A549 (cell line): ENCODE measurements around the gene ALPK3. TPM values are rescaled to one million over a fixed set of nuclear protein-coding genes. Genes with fewer than 3 reads are reported as not detected.

ENCODE experiments used
- ATAC-seq, 2 experiments: fragments of 200-7000 bp in 1 of 2; fragments of >200 bp in 1 of 2; cut with Nextera tagmentation in 1 of 2; cut with Tn5 transposase in 1 of 2; 3 replicates each; pipeline versions ENCODE4 v1.8.0 to v1.9.1; 2018 to 2020; ENCODE audit warnings: mild to moderate bottlenecking in 1 of 2, moderate library complexity in 1 of 2
- CTCF ChIA-PET: fragments of 300-600 bp; sonication (Branson Sonifier 250); formaldehyde crosslinking; extraction: SDS; loops from one replicate; lab custom pipeline; 2021; ENCODE audit warnings: antibody characterized with exemption, inconsistent platforms; lab: Yijun Ruan, JAX
- POLR2A ChIA-PET: fragments of 350-600 bp; formaldehyde crosslinking; extraction: SDS; loops from one replicate; lab custom pipeline; 2021; ENCODE audit warnings: antibody characterized with exemption, inconsistent platforms; lab: Yijun Ruan, JAX
- DNase-seq, 2 experiments: peaks; one replicate each; pipeline versions ENCODE4 v3.0.0 to v3.0.0-alpha.2; 2011 to 2016; ENCODE audit warnings: low read depth in 1 of 2, low spot score in 1 of 2
- FAIRE-seq: peaks from 2 replicates; lab custom pipeline; 2011; peaks lifted over from hg19 to GRCh38; lab: Jason Lieb, UNC
- H3K27ac ChIP-seq, 2 experiments: fragments of >200 bp; sonication (Bioruptor Twin); formaldehyde crosslinking; 3 replicates each; pipeline ENCODE4 v1.5.1; 2016 to 2017
- H3K4me1 ChIP-seq: fragments of >200 bp; sonication (Bioruptor Twin); formaldehyde crosslinking; 3 replicates; pipeline ENCODE4 v1.6.1; 2016
- H3K4me2 ChIP-seq: fragments of >200 bp; sonication (Bioruptor Twin); formaldehyde crosslinking; 3 replicates; pipeline ENCODE4 v1.6.1; 2016
- H3K4me3 ChIP-seq: fragments of >200 bp; sonication (Bioruptor Twin); formaldehyde crosslinking; 3 replicates; pipeline ENCODE4 v1.5.1; 2016
- H3K9me3 ChIP-seq: fragments of >200 bp; sonication (Bioruptor Twin); formaldehyde crosslinking; 3 replicates; pipeline ENCODE4 v1.6.1; 2016
- BHLHE40 ChIP-seq: IDR thresholded peaks from 2 replicates; pipeline ENCODE4 v1.6.1; 2012; ENCODE audit warnings: low read depth, low read length, inconsistent platforms
- CBX2 ChIP-seq: fragments of 200-600 bp; sonication (generic); IDR thresholded peaks from 2 replicates; pipeline ENCODE4 v1.6.1; 2016; ENCODE audit warnings: low read depth, mild to moderate bottlenecking, borderline replicate concordance
- CEBPB ChIP-seq, 2 experiments: fragments of >200 bp in 1 of 2; sonication (Bioruptor Twin) in 1 of 2; formaldehyde crosslinking in 1 of 2; IDR thresholded peaks; 2 replicates each; pipeline ENCODE4 v1.6.1; 2012 to 2016
- EHF ChIP-seq: fragments of 250-450 bp; sonication (Bioruptor Pico); IDR thresholded peaks from 2 replicates; pipeline ENCODE4 v1.5.0; 2020; ENCODE audit warnings: mild to moderate bottlenecking
- EP300 ChIP-seq, 2 experiments: fragments of >200 bp; sonication (Bioruptor Twin); formaldehyde crosslinking; IDR thresholded peaks; 2 replicates in 1 of 2; 3 replicates in 1 of 2; pipeline ENCODE4 v1.6.1; 2016 to 2017
- FOSL2 ChIP-seq, 2 experiments: fragments of 450-650 bp in 1 of 2; fragments of >200 bp in 1 of 2; sonication (Bioruptor Twin) in 1 of 2; formaldehyde crosslinking; IDR thresholded peaks; 2 replicates each; pipeline versions ENCODE4 v1.5.0 to v1.6.1; 2016 to 2020; ENCODE audit warnings: mild to moderate bottlenecking in 1 of 2, moderate library complexity in 1 of 2
- GATA3 ChIP-seq: IDR thresholded peaks from 2 replicates; pipeline ENCODE4 v1.6.1; 2012; ENCODE audit warnings: borderline replicate concordance
- HDAC2 ChIP-seq: fragments of 200-600 bp; sonication (generic); IDR thresholded peaks from 2 replicates; pipeline ENCODE4 v1.6.1; 2016
- HOXB5 ChIP-seq: fragments of 250-450 bp; sonication (Bioruptor Pico); IDR thresholded peaks from 2 replicates; pipeline ENCODE4 v1.5.0; 2020; ENCODE audit warnings: mild to moderate bottlenecking, moderate library complexity
- JUN ChIP-seq, 2 experiments: fragments of >200 bp; sonication (Bioruptor Twin); formaldehyde crosslinking; IDR thresholded peaks; 2 replicates in 1 of 2; 3 replicates in 1 of 2; pipeline ENCODE4 v1.6.1; 2016 to 2017
- JUNB ChIP-seq: fragments of >200 bp; sonication (Bioruptor Twin); formaldehyde crosslinking; IDR thresholded peaks from 2 replicates; pipeline ENCODE4 v1.6.1; 2016
- KDM1A ChIP-seq: fragments of 200-600 bp; sonication (generic); IDR thresholded peaks from 2 replicates; pipeline ENCODE4 v1.6.1; 2016; ENCODE audit warnings: low read depth, mild to moderate bottlenecking
- KDM5A ChIP-seq: fragments of 200-600 bp; sonication (generic); IDR thresholded peaks from 2 replicates; pipeline ENCODE4 v1.6.1; 2016; ENCODE audit warnings: antibody characterized with exemption, mild to moderate bottlenecking
- MAZ ChIP-seq: fragments of 150-350 bp; IDR thresholded peaks from 2 replicates; pipeline ENCODE4 v1.6.1; 2014; ENCODE audit warnings: antibody characterized with exemption, low read depth, low read length, borderline replicate concordance
- NPAS2 ChIP-seq: fragments of 250-450 bp; sonication (Bioruptor Pico); IDR thresholded peaks from 2 replicates; pipeline ENCODE4 v1.8.0; 2022; ENCODE audit warnings: mild to moderate bottlenecking, moderate library complexity, borderline replicate concordance
- PBX3 ChIP-seq: IDR thresholded peaks from 2 replicates; pipeline ENCODE4 v1.6.1; 2012
- POLR2A ChIP-seq: IDR thresholded peaks from 2 replicates; pipeline ENCODE4 v1.6.1; 2012; ENCODE audit warnings: mild to moderate bottlenecking, low read length
- RCOR1 ChIP-seq: fragments of 150-350 bp; IDR thresholded peaks from 2 replicates; pipeline ENCODE4 v1.6.1; 2014; ENCODE audit warnings: antibody characterized with exemption, low read length, low read depth
- RFX5 ChIP-seq: fragments of 450-650 bp; IDR thresholded peaks from 2 replicates; pipeline ENCODE4 v1.7.1; 2014; ENCODE audit warnings: antibody characterized with exemption, mild to moderate bottlenecking, moderate library complexity
- SMC3 ChIP-seq: fragments of >200 bp; sonication (Bioruptor Twin); formaldehyde crosslinking; IDR thresholded peaks from 3 replicates; pipeline ENCODE4 v1.6.1; 2018; ENCODE audit warnings: inconsistent platforms
- SREBF2 ChIP-seq: fragments of 450-650 bp; IDR thresholded peaks from 2 replicates; pipeline ENCODE4 v1.6.1; 2014; ENCODE audit warnings: mild to moderate bottlenecking, moderate library complexity
- TFCP2L1 ChIP-seq: fragments of 250-450 bp; sonication (Bioruptor Pico); IDR thresholded peaks from 2 replicates; pipeline ENCODE4 v1.5.0; 2021; ENCODE audit warnings: mild to moderate bottlenecking
- USF2 ChIP-seq: fragments of 450-650 bp; IDR thresholded peaks from 2 replicates; pipeline ENCODE4 v1.6.1; 2014; ENCODE audit warnings: antibody characterized with exemption
- WGBS: methylation state at CpG from one replicate; pipeline ENCODE4 v1.1.6; 2017; ENCODE audit errors: missing lambda C conversion rate; 5-methylcytosine and 5-hydroxymethylcytosine counted together
- polyA plus RNA-seq, 4 experiments: library from polyadenylated mRNA; depleted of rRNA in 3 of 4; stranded (reverse); fragments of >200 nt; fragmentation: RNase III in 1 of 4; extraction: RNeasy Plus Mini Kit Qiagen cat#74134 plus additional on column Dnase treatment in 1 of 4; gene quantifications; 2 replicates in 3 of 4; 3 replicates in 1 of 4; pipeline ENCODE4 v1.2.3, GENCODE V29; 2011 to 2017
- TF ChIP-seq, protein P1 (sequence below): IDR thresholded peaks from 2 replicates; pipeline ENCODE4 v1.6.1; 2012
- TF ChIP-seq, protein P2 (sequence below): fragments of >200 bp; sonication (Bioruptor Twin); formaldehyde crosslinking; IDR thresholded peaks from 3 replicates; pipeline ENCODE4 v1.6.1; 2016

ALPK3 gene
- polyA plus RNA-seq, 2 of the 4 experiments (the other 2 are of a cell fraction): 0.26 to 0.30 TPM

GRCh38 chr15:84914351-84914750 lies 97.2 kb downstream of the ALPK3 start:
- no peak for ATAC-seq
- no peak for DNase-seq
- Histone ChIP-seq H3K4me2 (peak overlapping the region; percentile 68), H3K4me3 (no peak overlapping the region), H3K9me3 (peaks cover 8% of the 10 kb centered on the region; the same call in 2 of the 3 replicates), H3K27ac (peak overlapping the region; percentile 83 to 88), H3K4me1 (peaks cover 74% of the 10 kb centered on the region)
- POLR2A ChIA-PET: interaction anchor here (1.1 kb wide), 1 partner anchor 197 kb away, joined by 3 read pairs; no protein-coding TSS in a partner anchor
- FAIRE-seq: no peak
- WGBS: 82% methylated on average over 5 of the region's 5 CpGs
- CTCF ChIA-PET: interaction anchor here (0.5 to 13.2 kb wide), 6 partner anchors 9 to 315 kb away, joined by 3 to 137 read pairs (median 4); no protein-coding TSS in a partner anchor
- TF ChIP-seq GATA3 (no peak), EHF (CRISPR knock-in tag) (0 out of 2 replicates have a peak, but pooled peaks have one; percentile 33)

- peak; percentile 88 for FAIRE-seq
Observed at GRCh38 chr15:84914909-84915605, 97.9 kb downstream of the ALPK3 start.

More at GRCh38 chr15:84914909-84915605, 97.9 kb downstream of the ALPK3 start:
- 26% methylated on average over 12 of the region's 12 CpGs for WGBS
- TF ChIP-seq NPAS2 (CRISPR knock-in tag) (no peak), RFX5 (peak; percentile 94), JUNB (peak; percentile 56), EP300 (IDR thresholded peaks at IDR 0.05) (peak; percentile 34 to 61; a peak in 2 of 5 replicates), CBX2 (no peak), TFCP2L1 (CRISPR knock-in tag) (no peak), KDM5A (no peak), MAZ (no peak), BHLHE40 (peak; percentile 98), RCOR1 (no peak), SREBF2 (no peak), CEBPB (IDR thresholded peaks at IDR 0.05) (peak in 1 of 2 experiments; percentile 30; a peak in 2 of 4 replicates), JUN (IDR thresholded peaks at IDR 0.05) (peak; percentile 73 to 74; a peak in 3 of 5 replicates), FOSL2 (IDR thresholded peaks at IDR 0.05) (peak; percentile 50; the same call in 1 of the 2 replicates), FOSL2 (CRISPR knock-in tag; IDR thresholded peaks at IDR 0.05) (peak; percentile 85), SMC3 (peak; percentile 25; the same call in 1 of the 3 replicates), KDM1A (no peak), POLR2A (peak; percentile 44; the same call in 1 of the 2 replicates), HDAC2 (no peak), USF2 (peak; percentile 66), GATA3 (peak; percentile 78; the same call in 1 of the 2 replicates), HOXB5 (CRISPR knock-in tag) (0 out of 2 replicates have a peak, but pooled peaks have one; percentile 20), PBX3 (peak; percentile 18; the same call in 1 of the 2 replicates)
- TF ChIP-seq, protein P1, sequence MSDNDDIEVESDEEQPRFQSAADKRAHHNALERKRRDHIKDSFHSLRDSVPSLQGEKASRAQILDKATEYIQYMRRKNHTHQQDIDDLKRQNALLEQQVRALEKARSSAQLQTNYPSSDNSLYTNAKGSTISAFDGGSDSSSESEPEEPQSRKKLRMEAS: peak; percentile 67
- TF ChIP-seq, protein P2, sequence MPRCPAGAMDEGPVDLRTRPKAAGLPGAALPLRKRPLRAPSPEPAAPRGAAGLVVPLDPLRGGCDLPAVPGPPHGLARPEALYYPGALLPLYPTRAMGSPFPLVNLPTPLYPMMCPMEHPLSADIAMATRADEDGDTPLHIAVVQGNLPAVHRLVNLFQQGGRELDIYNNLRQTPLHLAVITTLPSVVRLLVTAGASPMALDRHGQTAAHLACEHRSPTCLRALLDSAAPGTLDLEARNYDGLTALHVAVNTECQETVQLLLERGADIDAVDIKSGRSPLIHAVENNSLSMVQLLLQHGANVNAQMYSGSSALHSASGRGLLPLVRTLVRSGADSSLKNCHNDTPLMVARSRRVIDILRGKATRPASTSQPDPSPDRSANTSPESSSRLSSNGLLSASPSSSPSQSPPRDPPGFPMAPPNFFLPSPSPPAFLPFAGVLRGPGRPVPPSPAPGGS: 0 out of 3 replicates have a peak, but pooled peaks have one; percentile 42
- Histone ChIP-seq H3K4me1 (peaks cover 67% of the 10 kb centered on the region), H3K4me3 (no peak overlapping the region), H3K9me3 (peaks cover 8% of the 10 kb centered on the region; the same call in 2 of the 3 replicates), H3K27ac (peak overlapping the region; percentile 83 to 88), H3K4me2 (peak overlapping the region; percentile 68)
- POLR2A ChIA-PET: interaction anchor here (0.5 to 1.1 kb wide), 2 partner anchors 41 to 198 kb away, joined by 3 to 4 read pairs; no protein-coding TSS in a partner anchor
- CTCF ChIA-PET: interaction anchor here (0.7 to 13.2 kb wide), 6 partner anchors 10 to 254 kb away, joined by 3 to 137 read pairs (median 4); no protein-coding TSS in a partner anchor
- ATAC-seq (peak; percentile 77 to 81), DNase-seq (peak; percentile 93 to 98)
